ENCODE data around the gene GRIFIN.

Gene GRIFIN, protein sequence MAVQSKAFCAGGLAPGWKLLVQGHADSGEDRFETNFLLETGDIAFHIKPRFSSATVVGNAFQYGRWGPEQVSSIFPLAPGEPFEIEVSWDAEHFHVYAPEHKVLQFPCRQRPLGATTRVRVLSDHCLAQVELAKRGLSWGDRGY

DNA sequence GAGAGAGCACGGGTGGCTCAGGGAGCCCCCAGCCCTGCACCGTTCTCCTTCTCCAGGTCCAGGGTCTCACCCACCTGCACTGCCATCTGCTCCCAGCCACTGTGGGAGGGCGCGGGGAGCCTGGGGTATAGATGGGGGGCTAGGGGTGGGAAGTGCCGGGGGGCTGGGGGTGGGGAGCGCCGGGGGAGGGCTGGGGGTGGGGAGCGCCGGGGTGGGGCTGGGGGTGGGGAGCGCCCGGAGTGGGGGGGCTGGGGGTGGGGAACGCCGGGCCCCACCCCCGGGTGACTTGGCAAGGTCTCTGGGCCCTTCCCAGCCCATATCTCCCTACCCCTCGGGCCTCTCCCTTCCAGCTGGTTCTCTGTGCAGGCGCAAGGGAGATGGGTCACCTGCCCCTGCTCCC lies at the start of gene GRIFIN:
TSS of gene GRIFIN (minus strand) at position 101 of the 400 bp plus-strand sequence. CDS start at position 86, 15 bp downstream.
- peaks cover under 1 to 4% of the 10 kb centered on the region in 2 donors for H3K27me3 Mint-ChIP-seq
- no peaks in the 10 kb centered on the region for H3K36me3 Mint-ChIP-seq
- no peak for ATAC-seq (replicated peaks)
- H3K27ac Mint-ChIP-seq: no peak within 1 kb of the TSS
- no peak within 1 kb of the TSS for H3K4me3 Mint-ChIP-seq
- no peaks in the 10 kb centered on the region for H3K9me3 Mint-ChIP-seq
- no peak for DNase-seq
- peaks cover 8 to 15% of the 10 kb centered on the region in 2 donors for H3K4me1 Mint-ChIP-seq

DNA sequence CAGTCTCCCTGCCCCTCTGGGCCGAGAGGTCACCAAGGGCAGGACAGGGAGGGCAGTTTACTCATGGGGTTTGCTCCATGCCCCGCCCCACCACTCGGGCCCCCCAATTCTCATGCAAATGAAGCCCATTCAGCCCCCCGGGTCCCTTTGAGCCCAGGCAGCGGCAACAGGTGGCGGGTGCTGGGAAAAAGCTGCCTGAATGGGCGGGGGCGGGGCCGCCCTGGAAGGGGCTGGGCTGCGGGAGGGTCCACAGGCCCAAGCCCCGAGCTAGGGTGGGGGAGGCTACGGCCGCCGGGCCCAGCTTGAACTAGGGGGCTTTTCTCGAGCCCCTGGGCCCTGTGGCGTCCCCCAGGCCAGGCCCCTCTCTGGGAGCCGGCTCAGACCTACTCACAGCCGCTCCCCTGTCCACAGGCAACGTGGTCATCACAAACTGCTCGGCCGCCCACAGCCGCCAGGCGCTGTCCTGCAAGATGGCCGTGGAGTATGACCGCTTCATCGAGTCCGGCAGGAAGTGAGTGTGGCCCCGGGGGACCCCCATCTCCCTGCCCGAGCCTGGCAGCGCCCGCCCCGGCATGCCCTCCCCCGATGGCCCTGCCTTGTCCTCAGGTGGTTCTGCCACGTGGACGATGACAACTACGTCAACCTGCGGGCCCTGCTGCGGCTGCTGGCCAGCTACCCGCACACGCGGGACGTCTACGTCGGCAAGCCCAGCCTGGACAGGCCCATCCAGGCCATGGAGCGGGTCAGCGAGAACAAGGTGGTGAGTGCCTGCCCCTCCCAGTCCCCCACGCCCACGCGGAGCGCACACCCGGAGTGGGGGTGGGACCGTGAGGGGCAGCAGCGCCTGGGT lies 48.8 kb upstream of the GRIFIN start:
- peaks cover 70 to 94% of the 10 kb centered on the region in 2 donors for H3K4me1 Mint-ChIP-seq
- peak overlapping the region in 1 of 2 donors; percentile 41 for H3K4me3 Mint-ChIP-seq
- H3K27ac Mint-ChIP-seq: no peak overlapping the region
- no peak for DNase-seq
- no peaks in the 10 kb centered on the region for H3K27me3 Mint-ChIP-seq
- no peak for ATAC-seq (replicated peaks)
- no peaks in the 10 kb centered on the region for H3K9me3 Mint-ChIP-seq
- peaks cover 13 to 26% of the 10 kb centered on the region in 2 donors for H3K36me3 Mint-ChIP-seq

DNA sequence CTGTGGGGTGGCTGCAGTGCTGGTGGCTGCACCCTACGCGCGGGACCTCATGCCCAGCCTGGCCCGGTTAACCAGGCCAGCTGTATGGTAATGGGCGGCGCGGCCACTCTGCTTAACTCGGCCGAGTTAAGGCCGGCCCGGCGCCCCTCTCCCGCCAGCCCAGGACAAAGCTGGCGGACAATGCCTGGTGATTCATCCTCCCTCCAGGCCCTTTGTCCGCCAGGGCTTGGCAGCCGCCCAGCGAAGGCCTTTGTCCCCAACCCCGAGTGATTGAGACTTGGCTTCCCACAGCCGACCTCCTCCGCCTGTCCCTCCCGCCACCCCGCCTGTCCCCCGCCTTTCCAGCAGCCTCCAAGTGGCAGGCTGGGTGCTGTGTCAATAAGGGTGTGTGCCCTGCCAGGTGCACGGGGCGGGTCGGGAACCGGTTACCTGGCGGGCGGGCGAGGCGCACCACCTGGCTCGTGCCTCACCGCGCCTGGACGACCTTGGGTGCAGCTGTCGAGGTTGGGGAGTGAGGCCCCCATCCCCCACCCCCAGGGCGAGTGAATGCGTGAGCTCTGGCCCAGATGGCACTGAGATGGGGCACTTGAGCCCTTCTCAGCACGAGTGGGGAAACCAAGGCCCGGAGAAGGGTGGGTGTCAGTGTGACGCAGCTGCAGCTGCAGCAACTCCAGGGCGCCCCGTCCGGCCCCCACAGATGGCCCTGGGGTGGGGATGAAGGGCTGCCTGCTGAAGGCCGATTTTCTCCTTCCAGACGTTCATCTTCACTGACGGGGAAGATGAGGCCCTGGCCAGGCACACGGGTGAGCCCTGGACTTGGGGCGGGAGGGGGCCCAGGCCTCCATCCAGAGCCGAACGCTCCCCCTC lies 48.0 kb upstream of the GRIFIN start:
- DNase-seq (no peak), ATAC-seq (replicated peaks) (no peak)
- Mint-ChIP-seq H3K27me3 (no peaks in the 10 kb centered on the region), H3K4me3 (peak overlapping the region; percentile 13 to 97), H3K36me3 (peaks cover 13 to 26% of the 10 kb centered on the region in 2 donors), H3K9me3 (no peaks in the 10 kb centered on the region), H3K4me1 (peaks cover 63 to 86% of the 10 kb centered on the region in 2 donors), H3K27ac (no peak overlapping the region)

DNA sequence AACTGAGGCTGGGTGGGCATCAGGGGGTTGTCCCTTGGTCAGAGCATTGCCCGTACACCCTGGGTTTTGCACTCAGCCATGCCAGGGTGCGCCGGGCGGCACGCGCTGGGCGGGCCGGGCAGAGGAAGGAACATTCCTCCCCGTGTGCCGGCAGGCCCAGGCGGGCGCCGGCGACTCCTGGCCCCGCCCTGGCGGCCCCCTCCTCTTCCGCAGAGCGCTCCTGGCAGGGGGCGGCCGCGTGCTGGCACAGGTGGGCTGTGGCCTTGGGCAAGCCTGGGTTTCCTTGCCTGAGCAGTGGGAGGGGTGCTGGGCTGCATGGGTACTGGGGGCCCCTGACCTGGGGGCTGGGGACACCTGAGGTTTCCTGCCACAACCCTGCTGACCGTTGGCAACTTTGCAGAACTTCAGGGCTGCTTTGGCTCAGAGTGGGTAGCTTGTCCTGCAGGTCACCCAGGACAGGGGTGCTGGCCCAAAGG lies 47.3 kb upstream of the GRIFIN start:
- H3K27ac Mint-ChIP-seq: peak overlapping the region; percentile 91
- ATAC-seq (replicated peaks): no peak
- peaks cover 57 to 80% of the 10 kb centered on the region in 2 donors for H3K4me1 Mint-ChIP-seq
- no peak for DNase-seq
- no peaks in the 10 kb centered on the region for H3K27me3 Mint-ChIP-seq
- H3K9me3 Mint-ChIP-seq: no peaks in the 10 kb centered on the region
- H3K36me3 Mint-ChIP-seq: peaks cover 13 to 26% of the 10 kb centered on the region in 2 donors
- H3K4me3 Mint-ChIP-seq: peak overlapping the region; percentile 97

DNA sequence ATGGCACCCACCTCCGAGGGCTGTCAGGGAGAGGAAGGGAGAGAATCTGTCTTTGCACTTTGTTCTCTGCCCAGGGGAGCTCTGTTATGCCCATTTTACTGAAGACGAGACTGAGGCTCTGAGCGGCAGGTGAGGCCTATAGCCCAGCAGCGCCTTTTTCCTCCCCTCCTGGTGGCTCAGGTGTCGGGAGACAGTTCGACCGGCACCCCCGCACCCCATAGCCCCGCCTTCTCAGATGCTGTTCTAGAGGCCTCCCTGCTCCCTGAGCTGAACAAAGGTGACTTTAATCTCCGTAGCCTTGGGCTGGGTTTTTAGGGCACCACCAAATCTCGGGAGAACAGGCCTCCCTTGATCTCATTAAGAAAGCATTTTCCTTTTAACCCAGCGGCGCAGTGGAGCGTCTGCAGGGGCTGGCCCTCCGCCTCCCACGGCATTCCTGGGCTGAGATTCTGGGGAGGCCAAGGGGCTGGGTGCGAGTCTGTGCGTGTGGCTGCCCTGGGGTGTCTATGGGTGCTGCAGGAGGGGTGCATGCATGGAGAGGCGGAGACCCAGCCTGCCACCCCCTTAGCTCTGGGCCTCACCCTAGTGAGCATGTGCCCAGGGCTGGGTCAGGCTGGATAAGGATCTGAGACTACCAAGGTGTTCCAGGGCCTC lies 46.7 kb upstream of the GRIFIN start:
- no peak for ATAC-seq (replicated peaks)
- Mint-ChIP-seq H3K36me3 (peaks cover 13 to 26% of the 10 kb centered on the region in 2 donors), H3K4me1 (peaks cover 52 to 79% of the 10 kb centered on the region in 2 donors), H3K9me3 (no peaks in the 10 kb centered on the region), H3K27me3 (no peaks in the 10 kb centered on the region), H3K27ac (peak overlapping the region; percentile 91), H3K4me3 (peak overlapping the region; percentile 97)
- no peak for DNase-seq

DNA sequence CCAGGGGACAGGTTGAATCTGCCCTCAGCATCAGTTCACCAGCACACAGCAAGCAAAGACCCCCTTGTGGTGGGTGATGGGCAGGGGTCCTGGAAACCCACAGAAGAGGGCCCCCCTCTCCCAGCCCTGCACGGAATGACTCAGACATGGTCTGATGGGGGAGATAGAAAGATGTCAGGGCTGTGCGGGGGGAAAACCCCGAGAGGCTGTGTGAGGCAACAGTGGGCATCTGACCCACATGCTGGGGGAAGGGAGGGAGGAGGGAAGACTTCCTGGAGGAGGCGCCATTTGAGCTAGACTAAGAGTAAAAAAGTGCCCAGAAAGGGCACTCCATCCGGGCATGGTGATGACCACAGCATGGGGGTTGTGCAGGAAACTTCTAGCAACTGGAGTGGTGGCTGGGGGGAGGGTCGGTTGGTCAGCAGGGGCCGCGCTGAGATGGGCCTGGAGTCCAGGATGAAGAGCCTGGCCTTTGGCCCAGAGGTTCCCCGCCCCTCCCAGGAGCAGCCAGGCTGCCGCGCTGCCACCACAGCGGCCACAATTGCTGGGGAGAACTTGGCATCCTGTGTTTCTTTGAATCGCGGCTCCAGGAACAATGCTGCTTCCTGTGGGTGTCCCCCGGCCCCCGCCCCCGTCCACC lies 45.9 kb upstream of the GRIFIN start:
- Mint-ChIP-seq H3K36me3 (peaks cover 10 to 19% of the 10 kb centered on the region in 2 donors), H3K27ac (peak overlapping the region; percentile 96), H3K27me3 (no peaks in the 10 kb centered on the region), H3K9me3 (no peaks in the 10 kb centered on the region), H3K4me1 (peaks cover 53 to 78% of the 10 kb centered on the region in 2 donors), H3K4me3 (peak overlapping the region; percentile 97)
- DNase-seq: peak; percentile 79
- peak; percentile 63 to 68 for ATAC-seq (replicated peaks)

DNA sequence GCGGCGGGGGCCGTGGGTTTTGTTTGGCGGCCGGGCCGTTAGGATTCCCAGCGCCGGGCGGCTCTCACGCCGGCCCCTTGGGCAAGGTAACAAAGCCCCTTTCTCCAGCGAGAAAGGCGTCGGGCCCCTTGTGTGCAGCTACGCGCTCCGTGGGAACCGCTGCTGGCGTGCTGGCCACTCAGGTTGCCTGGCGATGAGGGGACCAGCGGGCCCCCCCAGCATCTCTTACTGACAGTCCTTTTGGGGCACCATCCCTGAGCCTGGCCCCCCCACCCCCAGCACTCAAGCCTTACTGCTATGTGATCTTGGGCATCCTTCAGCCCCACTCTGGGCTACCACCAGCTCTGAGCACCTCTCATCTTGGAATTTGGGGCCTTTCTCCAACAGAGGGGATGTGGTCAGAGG lies 45.1 kb upstream of the GRIFIN start:
- Mint-ChIP-seq H3K36me3 (peaks cover 9 to 13% of the 10 kb centered on the region in 2 donors), H3K9me3 (no peaks in the 10 kb centered on the region), H3K4me3 (peak overlapping the region; percentile 97), H3K27me3 (no peaks in the 10 kb centered on the region), H3K27ac (peak overlapping the region; percentile 96), H3K4me1 (peaks cover 48 to 71% of the 10 kb centered on the region in 2 donors)
- ATAC-seq (replicated peaks) (peak in 1 of 2 donors; percentile 2), DNase-seq (no peak)

DNA sequence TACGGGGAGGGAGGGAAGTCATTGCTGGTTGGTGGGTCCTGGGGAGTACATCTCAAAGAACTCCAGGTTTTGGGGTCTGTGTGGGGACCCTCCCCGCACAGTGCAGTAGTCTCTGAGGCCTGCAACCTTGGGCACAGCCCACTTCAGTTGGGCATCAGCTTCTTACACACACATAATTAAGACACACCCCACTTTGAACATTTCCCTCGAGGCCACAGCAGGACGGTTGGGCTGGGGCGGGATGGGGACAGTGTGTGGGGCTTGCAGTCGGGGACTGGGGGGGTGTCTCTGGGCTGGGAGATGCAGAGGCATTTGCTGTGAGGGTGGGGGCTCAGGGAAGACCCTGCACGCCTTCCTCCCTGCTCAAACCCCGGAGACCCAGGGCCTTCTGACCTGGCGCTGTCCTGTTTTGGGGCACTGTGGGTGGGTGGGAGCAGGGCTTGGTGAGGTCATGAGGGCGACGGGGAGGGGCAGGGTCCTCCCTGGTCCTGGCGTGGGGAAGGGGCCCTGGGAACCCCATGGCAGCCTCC lies 44.6 kb upstream of the GRIFIN start:
- ATAC-seq (replicated peaks) (no peak), DNase-seq (no peak)
- peaks cover 43 to 66% of the 10 kb centered on the region in 2 donors for H3K4me1 Mint-ChIP-seq
- no peaks in the 10 kb centered on the region for H3K27me3 Mint-ChIP-seq
- peaks cover 7 to 11% of the 10 kb centered on the region in 2 donors for H3K36me3 Mint-ChIP-seq
- H3K27ac Mint-ChIP-seq: peak overlapping the region; percentile 97
- no peaks in the 10 kb centered on the region for H3K9me3 Mint-ChIP-seq
- H3K4me3 Mint-ChIP-seq: peak overlapping the region; percentile 97

DNA sequence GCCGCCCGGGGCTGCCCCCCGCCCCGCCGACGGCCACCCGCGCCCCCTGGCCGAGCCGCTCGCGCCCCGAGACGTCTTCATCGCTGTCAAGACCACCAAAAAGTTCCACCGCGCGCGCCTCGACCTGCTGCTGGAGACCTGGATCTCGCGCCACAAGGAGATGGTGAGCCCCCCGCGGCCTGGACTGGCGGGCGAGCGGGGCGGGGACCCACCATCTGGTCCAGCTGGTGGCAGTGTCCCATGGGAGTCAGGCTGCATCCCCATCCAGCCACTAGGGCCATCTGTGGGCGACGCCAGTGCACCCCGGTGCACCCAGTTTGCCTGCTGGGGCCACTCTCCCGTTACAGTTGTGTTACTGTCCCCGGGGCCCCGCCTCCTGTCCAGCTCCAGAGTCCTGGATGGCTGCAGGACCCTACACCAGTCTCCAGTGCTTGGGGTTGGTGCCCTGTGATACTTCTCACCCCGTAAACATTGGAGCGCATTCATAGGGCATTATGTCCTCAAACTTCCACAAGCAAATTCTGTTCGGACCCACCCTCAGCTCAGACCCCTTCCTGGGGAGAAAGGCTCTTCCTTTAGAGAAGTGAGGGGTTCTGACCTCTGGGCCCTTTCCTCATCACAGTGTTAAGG lies 44.0 kb upstream of the GRIFIN start:
- Mint-ChIP-seq H3K4me1 (peaks cover 39 to 60% of the 10 kb centered on the region in 2 donors), H3K4me3 (peak overlapping the region; percentile 97), H3K27me3 (no peaks in the 10 kb centered on the region), H3K9me3 (no peaks in the 10 kb centered on the region), H3K27ac (peak overlapping the region; percentile 97), H3K36me3 (peaks cover 1 to 7% of the 10 kb centered on the region in 2 donors)
- ATAC-seq (replicated peaks) (peak in 1 of 2 donors; percentile 1), DNase-seq (no peak)

DNA sequence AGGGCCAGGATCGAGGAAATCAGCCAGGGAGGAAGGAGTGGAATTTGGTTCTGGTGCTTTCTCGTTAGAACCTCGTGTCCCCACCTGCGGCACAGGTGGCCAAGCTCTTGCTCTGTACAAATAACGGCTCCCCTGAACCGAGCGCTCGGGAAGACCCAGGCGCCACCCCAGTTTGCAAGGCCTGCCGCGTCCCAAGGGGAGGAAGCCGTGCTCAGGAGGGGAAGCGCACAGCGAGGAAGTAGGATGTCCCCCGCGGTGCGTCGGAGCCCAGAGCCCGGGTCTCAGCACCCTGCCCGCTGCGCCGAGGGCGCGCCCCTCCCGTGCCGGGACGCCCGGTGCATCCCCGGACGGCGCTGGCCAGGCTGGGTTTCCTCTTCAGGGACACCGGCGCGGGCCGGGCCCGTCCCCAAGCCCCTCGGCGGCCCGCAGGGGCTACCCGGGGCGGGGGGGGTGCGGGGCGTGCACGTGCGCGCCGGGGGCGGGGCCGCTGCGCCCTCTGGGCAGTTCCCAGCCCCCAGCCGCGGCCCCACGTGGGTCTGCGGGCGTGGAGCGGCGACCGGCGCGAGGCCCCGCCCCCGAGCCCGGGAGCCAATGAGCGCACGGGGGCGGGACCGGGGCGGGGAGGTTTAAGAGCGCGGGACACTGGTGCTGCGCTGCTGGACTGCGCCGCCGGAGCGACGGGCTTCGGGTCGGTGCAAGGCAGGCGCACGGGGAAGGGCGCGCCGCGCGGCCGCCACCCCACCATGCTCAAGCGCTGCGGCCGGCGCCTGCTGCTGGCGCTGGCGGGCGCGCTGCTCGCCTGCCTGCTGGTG lies 43.1 kb upstream of the GRIFIN start, which contains the start of gene LFNG:
TSS of gene LFNG (plus strand) at position 656 of the 812 bp plus-strand sequence. CDS start at position 744, 88 bp downstream.
- DNase-seq: peak; percentile 85
- no peaks in the 10 kb centered on the region for H3K27me3 Mint-ChIP-seq
- H3K36me3 Mint-ChIP-seq: peaks cover 0 to 7% of the 10 kb centered on the region in 2 donors
- peak within 1 kb of the TSS; percentile 97 for H3K4me3 Mint-ChIP-seq
- H3K9me3 Mint-ChIP-seq: no peaks in the 10 kb centered on the region
- H3K27ac Mint-ChIP-seq: peak within 1 kb of the TSS; percentile 97
- peak; percentile 73 to 81 for ATAC-seq (replicated peaks)
- H3K4me1 Mint-ChIP-seq: peaks cover 34 to 53% of the 10 kb centered on the region in 2 donors

DNA sequence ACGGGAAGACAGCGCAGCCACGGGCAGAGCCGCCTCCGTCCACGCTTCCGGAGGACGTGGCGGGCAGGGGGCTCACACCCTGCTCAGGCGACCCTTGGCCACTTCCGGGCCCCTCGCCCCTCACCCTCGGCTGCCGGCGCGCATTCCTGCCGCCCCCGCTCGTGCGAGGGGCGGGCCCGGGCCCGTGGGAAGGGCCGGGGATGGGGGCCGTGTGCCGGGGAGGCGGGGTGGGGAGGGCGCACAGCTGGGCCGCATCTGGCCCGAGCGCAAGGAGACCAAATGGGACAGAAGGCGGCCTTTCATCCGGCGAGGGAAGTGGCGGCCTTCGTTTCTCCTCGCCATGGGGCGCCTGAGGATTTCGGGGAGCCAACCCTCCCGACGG lies 42.5 kb upstream of the GRIFIN start:
- Mint-ChIP-seq H3K4me3 (peak overlapping the region; percentile 73 to 77), H3K36me3 (peaks cover 0 to 7% of the 10 kb centered on the region in 2 donors), H3K27ac (no peak overlapping the region), H3K9me3 (no peaks in the 10 kb centered on the region), H3K27me3 (no peaks in the 10 kb centered on the region), H3K4me1 (peaks cover 31 to 47% of the 10 kb centered on the region in 2 donors)
- no peak for ATAC-seq (replicated peaks)
- no peak for DNase-seq

All from stimulated activated naive B cell treated with anti-CD40 and anti-IgM and Interleukin-4, amounts not matched to agents 10 μg/mL and 1 μg/mL and 100 μg/mL, for 72 hours (primary cell).